ENCODE data around the gene MINPP1. TPM values are rescaled to one million over a fixed set of nuclear protein-coding genes. Genes with fewer than 3 reads are reported as not detected.
"Not testable (repeated sequence)": the region's sequence is repeated elsewhere in the genome, so short reads cannot be mapped to it uniquely, and the experiment has no call there.

Gene MINPP1
- 10 to 100 TPM; 45.9 to 48.9 (median 47.0) TPM for polyA plus RNA-seq (ENCODE audit: insufficient read length in 3 of 3)

- peak; percentile 56 to 68 (median 64) for DNase-seq (ENCODE audit: low read depth in 3 of 3, low spot score in 2 of 3)
Measured at GRCh38 chr10:87504640-87505365, at the start of gene MINPP1. Gene MINPP1 (plus strand): TSS chr10:87504893. CDS start chr10:87504916, 23 bp downstream.

GRCh38 chr10:87456586-87457220, 48.0 kb upstream of the MINPP1 start:
- not testable (repeated sequence) for DNase-seq (ENCODE audit: low read depth in 3 of 3, low spot score in 2 of 3)

GRCh38 chr10:87461751-87462150, 42.9 kb upstream of the MINPP1 start:
- DNase-seq (ENCODE audit: low read depth in 3 of 3, low spot score in 2 of 3) = not testable (repeated sequence)

- not testable (repeated sequence) for DNase-seq (ENCODE audit: low read depth in 3 of 3, low spot score in 2 of 3)
Measured at GRCh38 chr10:87466849-87467248, 37.8 kb upstream of the MINPP1 start.

GRCh38 chr10:87488733-87489132, 16.0 kb upstream of the MINPP1 start:
- DNase-seq (ENCODE audit: low read depth in 3 of 3, low spot score in 2 of 3) = not testable (repeated sequence)

- DNase-seq (ENCODE audit: low read depth in 3 of 3, low spot score in 2 of 3) = not testable (repeated sequence)
Measured at GRCh38 chr10:87490285-87490684, 14.4 kb upstream of the MINPP1 start.

GRCh38 chr10:87492450-87492849, 12.2 kb upstream of the MINPP1 start:
- not testable (repeated sequence) for DNase-seq (ENCODE audit: low read depth in 3 of 3, low spot score in 2 of 3)

- DNase-seq (ENCODE audit: low read depth in 3 of 3, low spot score in 2 of 3) = not testable (repeated sequence)
Measured at GRCh38 chr10:87495446-87495845, 9.2 kb upstream of the MINPP1 start.

- DNase-seq (ENCODE audit: low read depth in 3 of 3, low spot score in 2 of 3) = not testable (repeated sequence)
Measured at GRCh38 chr10:87497386-87497785, 7.3 kb upstream of the MINPP1 start.

- not testable (repeated sequence) for DNase-seq (ENCODE audit: low read depth in 3 of 3, low spot score in 2 of 3)
Measured at GRCh38 chr10:87498106-87498789, 6.4 kb upstream of the MINPP1 start.

- no peak for DNase-seq (ENCODE audit: low read depth in 3 of 3, low spot score in 2 of 3)
Measured at GRCh38 chr10:87500646-87501048, 4.0 kb upstream of the MINPP1 start.

- no peak for DNase-seq (ENCODE audit: low read depth in 3 of 3, low spot score in 2 of 3)
Measured at GRCh38 chr10:87503401-87503800, 1.3 kb upstream of the MINPP1 start.

GRCh38 chr10:87503886-87504285, 807 bp upstream of the MINPP1 start:
- DNase-seq (ENCODE audit: low read depth in 3 of 3, low spot score in 2 of 3) = no peak

GRCh38 chr10:87504307-87504639, 420 bp upstream of the MINPP1 start:
- peak in 1 of 3 donors; percentile 40 for DNase-seq (ENCODE audit: low read depth in 3 of 3, low spot score in 2 of 3)

GRCh38 chr10:87505366-87506111, 846 bp downstream of the MINPP1 start:
- DNase-seq (ENCODE audit: low read depth in 3 of 3, low spot score in 2 of 3) = peak in 2 of 3 donors; percentile 27 to 36

- no peak for DNase-seq (ENCODE audit: low read depth in 3 of 3, low spot score in 2 of 3)
Measured at GRCh38 chr10:87506956-87507355, 2.3 kb downstream of the MINPP1 start.

- no peak for DNase-seq (ENCODE audit: low read depth in 3 of 3, low spot score in 2 of 3)
Measured at GRCh38 chr10:87507879-87508483, 3.3 kb downstream of the MINPP1 start.

- DNase-seq (ENCODE audit: low read depth in 3 of 3, low spot score in 2 of 3) = no peak
Measured at GRCh38 chr10:87508837-87509236, 4.1 kb downstream of the MINPP1 start.

- DNase-seq (ENCODE audit: low read depth in 3 of 3, low spot score in 2 of 3) = no peak
Measured at GRCh38 chr10:87510025-87510424, 5.3 kb downstream of the MINPP1 start.

GRCh38 chr10:87511526-87511925, 6.8 kb downstream of the MINPP1 start:
- no peak for DNase-seq (ENCODE audit: low read depth in 3 of 3, low spot score in 2 of 3)
